HG03469 (cell line): ENCODE results near the gene TMEM119.
"Not testable (repeated sequence)": the region's sequence is repeated elsewhere in the genome, so short reads cannot be mapped to it uniquely, and the experiment has no call there.

ENCODE experiments used
- ATAC-seq: cut with Tn5 transposase; IDR thresholded peaks from one replicate; pipeline ENCODE4 v1.9.1; 2021; ENCODE audit warnings: mild to moderate bottlenecking, moderate library complexity, moderate number of reproducible peaks; ENCODE audit not compliant: unreplicated experiment

The TMEM119 gene

GRCh38 chr12:108585864-108586263, 12.0 kb downstream of the TMEM119 start:
- no peak for ATAC-seq

GRCh38 chr12:108584456-108585065, 13.3 kb downstream of the TMEM119 start:
- no peak for ATAC-seq

GRCh38 chr12:108583991-108584390, 13.9 kb downstream of the TMEM119 start:
- no peak for ATAC-seq

GRCh38 chr12:108582978-108583770, 14.7 kb downstream of the TMEM119 start:
- no peak for ATAC-seq

- no peak for ATAC-seq
Measured at GRCh38 chr12:108582509-108582908, 15.4 kb downstream of the TMEM119 start.

GRCh38 chr12:108581311-108582227, 16.3 kb downstream of the TMEM119 start:
- ATAC-seq = no peak

GRCh38 chr12:108580531-108580930, 17.4 kb downstream of the TMEM119 start:
- ATAC-seq = no peak

- ATAC-seq = no peak
Measured at GRCh38 chr12:108578813-108579212, 19.1 kb downstream of the TMEM119 start.

GRCh38 chr12:108578264-108578663, 19.6 kb downstream of the TMEM119 start:
- no peak for ATAC-seq

- no peak for ATAC-seq
Measured at GRCh38 chr12:108577458-108577857, 20.4 kb downstream of the TMEM119 start.

GRCh38 chr12:108576660-108577234, 21.1 kb downstream of the TMEM119 start:
- no peak for ATAC-seq

GRCh38 chr12:108575199-108575912, 22.5 kb downstream of the TMEM119 start:
- ATAC-seq = no peak

- ATAC-seq = not testable (repeated sequence)
Measured at GRCh38 chr12:108574276-108574675, 23.6 kb downstream of the TMEM119 start.

- ATAC-seq = no peak
Measured at GRCh38 chr12:108573317-108573716, 24.6 kb downstream of the TMEM119 start.

GRCh38 chr12:108572166-108572790, 25.6 kb downstream of the TMEM119 start:
- ATAC-seq = no peak

- ATAC-seq = no peak
Measured at GRCh38 chr12:108571609-108572165, 26.2 kb downstream of the TMEM119 start.

GRCh38 chr12:108570743-108571608, 26.9 kb downstream of the TMEM119 start:
- no peak for ATAC-seq

GRCh38 chr12:108568338-108569154, 29.3 kb downstream of the TMEM119 start:
- peak; percentile 53 for ATAC-seq
